H1 (cell line): ENCODE measurements around the gene CHST2. TPM values are rescaled to one million over a fixed set of nuclear protein-coding genes. Genes with fewer than 3 reads are reported as not detected.
A peak's percentile ranks its signal among the peaks of the same experiment; 100 is the strongest.

Experiments used
- CTCF ChIA-PET: fragments of 300-600 bp; sonication (Branson Sonifier 250); formaldehyde crosslinking; loops from one replicate; lab custom pipeline; 2021; ENCODE audit not compliant: partially characterized antibody; lab: Charles Lee
- POLR2A ChIA-PET: fragments of 300-600 bp; sonication (Branson Sonifier 250); formaldehyde crosslinking; loops from one replicate; lab custom pipeline; 2021; ENCODE audit warnings: inconsistent platforms; ENCODE audit not compliant: partially characterized antibody; lab: Charles Lee
- DNase-seq, 2 experiments: peaks; one replicate each; pipeline versions ENCODE4 v3.0.0 to v3.0.0-alpha.2; 2010 to 2022; ENCODE audit warnings: low spot score in 2 of 2, low read depth in 1 of 2, mixed read lengths in 1 of 2
- FAIRE-seq: peaks from 2 replicates; lab custom pipeline; 2011; peaks lifted over from hg19 to GRCh38; lab: Jason Lieb, UNC
- H2AFZ ChIP-seq: 2 replicates; pipeline ENCODE4 v1.8.1; 2012; ENCODE audit warnings: low read length, inconsistent platforms
- H2AK5ac ChIP-seq: 2 replicates; pipeline ENCODE4 v1.6.1; 2013; ENCODE audit warnings: low read depth, low read length
- H2BK120ac ChIP-seq: replicated peaks from 2 replicates; pipeline ENCODE3; 2013; ENCODE audit warnings: low read depth, low read length, inconsistent platforms
- H2BK12ac ChIP-seq: 2 replicates; pipeline ENCODE4 v1.6.1; 2013; ENCODE audit warnings: low read depth, low read length
- H2BK15ac ChIP-seq: 2 replicates; pipeline ENCODE4 v1.6.1; 2013; ENCODE audit warnings: low read length
- H2BK20ac ChIP-seq: 2 replicates; pipeline ENCODE4 v1.6.1; 2013; ENCODE audit warnings: low read length
- H2BK5ac ChIP-seq: 2 replicates; pipeline ENCODE4 v1.6.1; 2013; ENCODE audit warnings: low read depth, low read length
- H3K14ac ChIP-seq: 2 replicates; pipeline ENCODE4 v1.6.1; 2013; ENCODE audit warnings: inconsistent platforms; ENCODE audit not compliant: insufficient read length
- H3K18ac ChIP-seq: 2 replicates; pipeline ENCODE4 v1.6.1; 2013; ENCODE audit warnings: low read length; ENCODE audit errors: extremely low read depth
- H3K23ac ChIP-seq: 2 replicates; pipeline ENCODE4 v1.6.1; 2013; ENCODE audit warnings: inconsistent platforms; ENCODE audit not compliant: insufficient read length
- H3K23me2 ChIP-seq: 2 replicates; pipeline ENCODE4 v1.6.1; 2013; ENCODE audit warnings: low read depth, low read length
- H3K27ac ChIP-seq: 2 replicates; pipeline ENCODE4 v1.6.1; 2011; ENCODE audit warnings: low read depth, low read length, inconsistent platforms
- H3K27me3 ChIP-seq, 4 experiments: replicated peaks in 1 of 4; 1 replicate in 1 of 4; 2 replicates in 3 of 4; pipeline versions ENCODE4 v1.6.1 to v1.8.1; 2011 to 2013; ENCODE audit warnings: low read length in 3 of 4, mild to moderate bottlenecking in 3 of 4, inconsistent platforms in 2 of 4, mixed read lengths in 2 of 4, moderate library complexity in 1 of 4; ENCODE audit not compliant: control insufficient read depth in 3 of 4, insufficient read depth in 3 of 4; ENCODE audit errors: extremely low read depth in 1 of 4
- H3K36me3 ChIP-seq, 4 experiments: 2 replicates each; pipeline versions ENCODE4 v1.6.1 to v1.8.1; 2011 to 2013; ENCODE audit warnings: mild to moderate bottlenecking in 4 of 4, low read length in 3 of 4, moderate library complexity in 2 of 4, control low read depth in 1 of 4, inconsistent platforms in 1 of 4; ENCODE audit not compliant: insufficient read depth in 4 of 4, control insufficient read depth in 2 of 4
- H3K4ac ChIP-seq: replicated peaks from 2 replicates; pipeline ENCODE3; 2013; ENCODE audit warnings: low read length, low read depth, mixed read lengths, inconsistent platforms; ENCODE audit not compliant: insufficient read length
- H3K4me1 ChIP-seq, 4 experiments: replicated peaks in 1 of 4; 1 replicate in 1 of 4; 2 replicates in 3 of 4; pipeline versions ENCODE4 v1.6.1 to v1.8.1; 2011 to 2013; ENCODE audit warnings: low read length in 3 of 4, inconsistent platforms in 2 of 4, mixed read lengths in 1 of 4; ENCODE audit not compliant: insufficient read depth in 4 of 4, control insufficient read depth in 3 of 4
- H3K4me2 ChIP-seq, 2 experiments: 2 replicates each; pipeline versions ENCODE4 v1.6.1 to v1.8.1; 2011 to 2013; ENCODE audit warnings: low read depth in 2 of 2, low read length in 2 of 2, control low read depth in 1 of 2, inconsistent platforms in 1 of 2, mild to moderate bottlenecking in 1 of 2; ENCODE audit not compliant: insufficient read depth in 1 of 2
- H3K4me3 ChIP-seq, 4 experiments: fragments of 200-600, 300-600 bp in 1 of 4; sonication (generic), shearing (Covaris generic), sonication (Bioruptor Twin) in 1 of 4; 2 replicates each; pipeline versions ENCODE4 v1.5.1 to v1.8.1; 2011 to 2016; ENCODE audit warnings: low read length in 4 of 4, low read depth in 3 of 4, control low read depth in 2 of 4, inconsistent platforms in 2 of 4, mild to moderate bottlenecking in 2 of 4, mixed read lengths in 1 of 4, moderate library complexity in 1 of 4; ENCODE audit not compliant: insufficient read depth in 2 of 4; ENCODE audit errors: extremely low read depth in 1 of 4
- H3K56ac ChIP-seq: replicated peaks from 2 replicates; pipeline ENCODE3; 2013; ENCODE audit warnings: low read depth, mild to moderate bottlenecking, mixed read lengths, low read length, inconsistent platforms; ENCODE audit not compliant: insufficient read length
- H3K79me1 ChIP-seq: 2 replicates; pipeline ENCODE4 v1.6.1; 2013; ENCODE audit warnings: low read depth, low read length, control low read depth
- H3K79me2 ChIP-seq, 2 experiments: 2 replicates each; pipeline versions ENCODE4 v1.6.1 to v1.8.1; 2012 to 2013; ENCODE audit warnings: low read length in 2 of 2, mild to moderate bottlenecking in 2 of 2, inconsistent platforms in 1 of 2; ENCODE audit not compliant: insufficient read depth in 2 of 2, control insufficient read depth in 1 of 2
- H3K9ac ChIP-seq, 4 experiments: replicated peaks in 1 of 4; 1 replicate in 1 of 4; 2 replicates in 3 of 4; pipeline versions ENCODE4 v1.6.1 to v1.8.1; 2011 to 2013; ENCODE audit warnings: low read depth in 3 of 4, low read length in 3 of 4, control low read depth in 2 of 4, mild to moderate bottlenecking in 2 of 4, moderate library complexity in 2 of 4, inconsistent platforms in 1 of 4; ENCODE audit errors: extremely low read depth in 1 of 4
- H3K9me3 ChIP-seq, 2 experiments: 2 replicates each; pipeline versions ENCODE4 v1.6.1 to v1.8.1; 2012 to 2013; ENCODE audit warnings: mild to moderate bottlenecking in 2 of 2, moderate library complexity in 2 of 2, control low read depth in 1 of 2, inconsistent platforms in 1 of 2, low read depth in 1 of 2, low read length in 1 of 2, mixed read lengths in 1 of 2; ENCODE audit not compliant: insufficient read depth in 2 of 2
- H4K20me1 ChIP-seq, 2 experiments: replicated peaks in 1 of 2; 2 replicates each; pipeline versions ENCODE3 to v1.8.1; 2011 to 2013; ENCODE audit warnings: inconsistent platforms in 2 of 2, low read length in 2 of 2, mild to moderate bottlenecking in 1 of 2; ENCODE audit not compliant: insufficient read depth in 2 of 2, control insufficient read depth in 1 of 2
- H4K5ac ChIP-seq: 2 replicates; pipeline ENCODE4 v1.6.1; 2013; ENCODE audit warnings: low read length, low read depth, mixed read lengths, inconsistent platforms; ENCODE audit not compliant: insufficient read length
- H4K8ac ChIP-seq: 2 replicates; pipeline ENCODE4 v1.8.0; 2013; ENCODE audit warnings: mild to moderate bottlenecking, moderate library complexity, low read length, inconsistent platforms; ENCODE audit not compliant: insufficient read depth; ENCODE audit errors: extremely low read depth
- H4K91ac ChIP-seq: replicated peaks from 2 replicates; pipeline ENCODE3; 2013; ENCODE audit warnings: low read length, mixed read lengths, inconsistent platforms; ENCODE audit not compliant: insufficient read length
- ASH2L ChIP-seq: fragments of 200-600, 300-600 bp; sonication (generic); IDR thresholded peaks from one replicate; pipeline ENCODE4 v1.7.1; 2017; ENCODE audit warnings: low read length
- ATF3 ChIP-seq: IDR thresholded peaks from 2 replicates; pipeline ENCODE4 v1.6.1; 2011; ENCODE audit warnings: low read depth, mild to moderate bottlenecking, low read length; ENCODE audit not compliant: insufficient read depth
- BACH1 ChIP-seq: IDR thresholded peaks from 2 replicates; pipeline ENCODE4 v1.6.1; 2012; ENCODE audit warnings: low read length, improper control_type of control experiment
- CBX8 ChIP-seq: fragments of 300-800, 300-1000 bp; sonication (generic); IDR thresholded peaks from 2 replicates; pipeline ENCODE4 v1.7.1; 2016; ENCODE audit warnings: low read depth, low read length, borderline replicate concordance
- EP300 ChIP-seq, 2 experiments: IDR thresholded peaks; 1 replicate in 1 of 2; 2 replicates in 1 of 2; pipeline ENCODE4 v1.6.1; 2011 to 2012; ENCODE audit warnings: low read depth in 2 of 2, low read length in 2 of 2, mild to moderate bottlenecking in 2 of 2, borderline replicate concordance in 1 of 2, inconsistent platforms in 1 of 2, moderate library complexity in 1 of 2
- HDAC2 ChIP-seq, 2 experiments: fragments of 300-600 bp in 1 of 2; sonication (generic) in 1 of 2; IDR thresholded peaks; 2 replicates each; pipeline ENCODE4 v1.6.1; 2011 to 2012; ENCODE audit warnings: low read depth in 2 of 2, low read length in 2 of 2, mild to moderate bottlenecking in 2 of 2, moderate library complexity in 2 of 2, borderline replicate concordance in 1 of 2, inconsistent platforms in 1 of 2
- KDM4A ChIP-seq: IDR thresholded peaks from one replicate; pipeline ENCODE4 v1.7.1; 2012; ENCODE audit warnings: low read depth, mild to moderate bottlenecking, moderate library complexity, low read length, inconsistent platforms; ENCODE audit not compliant: severe bottlenecking
- PHF8 ChIP-seq: fragments of 200-600 bp; sonication (generic); conservative IDR thresholded peaks from 2 replicates; pipeline ENCODE4 v1.7.1; 2012; ENCODE audit warnings: low read depth, mild to moderate bottlenecking, inconsistent platforms, low read length, moderate library complexity
- POLR2AphosphoS5 ChIP-seq: IDR thresholded peaks from 2 replicates; pipeline ENCODE4 v1.6.1; 2011; ENCODE audit warnings: low read depth, low read length
- RAD21 ChIP-seq, 2 experiments: IDR thresholded peaks in 1 of 2; conservative IDR thresholded peaks in 1 of 2; 2 replicates each; pipeline ENCODE4 v1.6.1; 2011; ENCODE audit warnings: low read depth in 2 of 2, low read length in 2 of 2, improper control_type of control experiment in 1 of 2, inconsistent platforms in 1 of 2, mild to moderate bottlenecking in 1 of 2, moderate library complexity in 1 of 2
- SUZ12 ChIP-seq: fragments of 200-600 bp; sonication (generic); IDR thresholded peaks from 2 replicates; pipeline ENCODE4 v1.6.1; 2012; ENCODE audit warnings: mild to moderate bottlenecking, inconsistent platforms, low read length, moderate library complexity, mixed read lengths
- TAF7 ChIP-seq: optimal IDR thresholded peaks from 2 replicates; pipeline ENCODE3; 2011; ENCODE audit warnings: low read depth, mild to moderate bottlenecking, inconsistent platforms, low read length, moderate library complexity, borderline replicate concordance
- TCF12 ChIP-seq: IDR thresholded peaks from 2 replicates; pipeline ENCODE4 v1.6.1; 2011; ENCODE audit warnings: low read depth, mild to moderate bottlenecking, low read length
- WGBS, 2 experiments: shearing (Covaris generic) in 1 of 2; methylation state at CpG; one replicate each; pipeline versions ENCODE4 v1.1.6 to v1.1.7; 2013 to 2015; ENCODE audit warnings: low lambda C conversion rate in 2 of 2, mixed read lengths in 2 of 2, inconsistent platforms in 1 of 2, low coverage in 1 of 2, missing lambda C conversion rate in 1 of 2; ENCODE audit not compliant: insufficient replicate concordance in 2 of 2, insufficient coverage in 1 of 2, insufficient read length in 1 of 2; ENCODE audit errors: extremely low coverage in 1 of 2, missing lambda C conversion rate in 1 of 2; 5-methylcytosine and 5-hydroxymethylcytosine counted together
- polyA plus RNA-seq, 7 experiments: library from polyadenylated mRNA; depleted of rRNA in 3 of 7; stranded (reverse) in 5 of 7; unstranded in 2 of 7; fragments of >200 nt in 5 of 7; fragments of 200-250 nt in 2 of 7; gene quantifications; 1 replicate in 5 of 7; 2 replicates in 1 of 7; 4 replicates in 1 of 7; pipeline versions ENCODE4 v1.2.1 to v1.2.3, GENCODE V29; 2011 to 2013; ENCODE audit warnings: missing spikeins in 2 of 7, mixed read lengths in 2 of 7
- total RNA-seq: library from RNA; stranded (reverse); fragmentation: NEBNext Ultra II Directional; extraction: Animal tissue kit (Norgen Biotek cat#: 25700); gene quantifications from 2 replicates; pipeline ENCODE4 v1.2.1, GENCODE V29; 2021

CHST2 gene
- total and polyA plus RNA-seq, 2 of the 8 experiments (the other 6 are each of a cell fraction or from before 2014, with no cell fraction given) = 3.2 to 15.1 TPM

DNA sequence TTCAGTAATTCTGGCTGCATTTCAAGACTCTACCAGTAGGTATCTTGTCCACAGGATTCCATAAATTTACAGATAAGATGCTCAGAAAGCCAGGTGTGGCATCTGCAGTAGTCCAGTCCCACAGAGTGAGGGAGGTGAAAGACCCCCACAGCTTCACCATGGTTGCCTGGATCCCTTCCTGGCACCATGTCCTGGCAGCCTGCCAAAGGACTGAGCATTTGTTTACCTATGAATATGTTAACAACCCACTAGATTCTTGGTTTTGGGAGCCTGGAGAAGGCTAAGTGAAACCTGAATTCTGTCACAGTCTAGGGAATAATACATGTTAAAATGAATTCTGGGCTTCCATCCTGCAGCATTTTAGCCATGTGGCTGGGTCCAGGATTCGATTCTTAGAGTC, 14.9 kb downstream of the CHST2 start:
- no peaks in the 10 kb centered on the region for H3K79me1 ChIP-seq
- no peak overlapping the region for H3K9ac ChIP-seq
- no peak overlapping the region for H4K5ac ChIP-seq
- peaks cover 0 to 9% (median 3%) of the 10 kb centered on the region in 4 experiments; a peak in 3 of 7 replicates for H3K4me1 ChIP-seq
- H2BK5ac ChIP-seq = no peak overlapping the region
- no peak overlapping the region for H3K18ac ChIP-seq
- H3K36me3 ChIP-seq = no peaks in the 10 kb centered on the region
- H3K27me3 ChIP-seq = no peaks in the 10 kb centered on the region
- H4K8ac ChIP-seq = no peak overlapping the region
- H3K56ac ChIP-seq = no peak overlapping the region
- DNase-seq (no peak), FAIRE-seq (no peak)
- H3K79me2 ChIP-seq = no peaks in the 10 kb centered on the region
- no peak overlapping the region for H2BK15ac ChIP-seq
- H2AK5ac ChIP-seq = no peak overlapping the region
- peak overlapping the region; percentile 30; the same call in 1 of the 2 replicates for H2AFZ ChIP-seq
- H3K23ac ChIP-seq = no peak overlapping the region
- H3K23me2 ChIP-seq = no peaks in the 10 kb centered on the region
- no peak overlapping the region; the same call in 1 of the 2 replicates for H3K27ac ChIP-seq
- H3K14ac ChIP-seq = no peak overlapping the region
- no peak overlapping the region for H3K4me3 ChIP-seq
- H3K9me3 ChIP-seq = no peaks in the 10 kb centered on the region; a peak in 1 of 4 replicates
- H2BK120ac ChIP-seq = no peak overlapping the region
- no peak overlapping the region for H4K91ac ChIP-seq
- CTCF ChIA-PET = interaction anchor here (1.2 to 1.7 kb wide), 3 partner anchors 11 to 26 kb away, joined by 3 to 5 read pairs (median 3); no protein-coding TSS in a partner anchor
- 79% methylated on average over 1 of the region's 1 CpG; no CpG with 5 or more reads in 1 of the 2 experiments for WGBS, 2 experiments
- H3K4ac ChIP-seq = no peak overlapping the region
- H2BK20ac ChIP-seq = no peak overlapping the region
- no peak overlapping the region for H2BK12ac ChIP-seq
- no peaks in the 10 kb centered on the region for H4K20me1 ChIP-seq
- POLR2A ChIA-PET = no interaction called here
- no peak overlapping the region for H3K4me2 ChIP-seq
- no peak for TF ChIP-seq POLR2AphosphoS5
- TF ChIP-seq RAD21 (IDR thresholded peaks at IDR 0.05 in 1 of 2, conservative IDR thresholded peaks at IDR 0.05 in 1 of 2; ENCODE audit: low read depth in 2 of 2, low read length in 2 of 2) = no peak
- TF ChIP-seq PHF8 = no peak
- no peak for TF ChIP-seq CBX8
- no peak for TF ChIP-seq TAF7
- no peak for TF ChIP-seq SUZ12
- TF ChIP-seq EP300 (IDR thresholded peaks at IDR 0.05; ENCODE audit: borderline replicate concordance in 1 of 2, low read depth in 2 of 2, low read length in 2 of 2) = no peak
- no peak for TF ChIP-seq HDAC2 (IDR thresholded peaks at IDR 0.05; ENCODE audit: borderline replicate concordance in 1 of 2, low read depth in 2 of 2, low read length in 2 of 2)
- no peak for TF ChIP-seq KDM4A
- no peak for TF ChIP-seq ATF3
- no peak for TF ChIP-seq BACH1
- no peak for TF ChIP-seq ASH2L
- no peak for TF ChIP-seq TCF12
